22Rv1 (cell line): ENCODE measurements around the gene MCAM.
A peak's percentile ranks its signal among the peaks of the same experiment; 100 is the strongest.

ENCODE experiments used
- H3K27ac ChIP-seq: fragments of 450-650 bp; 2 replicates; pipeline ENCODE4 v1.5.1; 2017
- ZFX ChIP-seq: fragments of 450-650 bp; IDR thresholded peaks from 2 replicates; pipeline ENCODE4 v1.6.1; 2017; ENCODE audit warnings: antibody characterized with exemption, borderline replicate concordance
- TF ChIP-seq, protein P1 (sequence below): fragments of 450-650 bp; IDR thresholded peaks from 2 replicates; pipeline ENCODE4 v1.5.1; 2017; ENCODE audit warnings: mild to moderate bottlenecking

Gene MCAM, protein sequence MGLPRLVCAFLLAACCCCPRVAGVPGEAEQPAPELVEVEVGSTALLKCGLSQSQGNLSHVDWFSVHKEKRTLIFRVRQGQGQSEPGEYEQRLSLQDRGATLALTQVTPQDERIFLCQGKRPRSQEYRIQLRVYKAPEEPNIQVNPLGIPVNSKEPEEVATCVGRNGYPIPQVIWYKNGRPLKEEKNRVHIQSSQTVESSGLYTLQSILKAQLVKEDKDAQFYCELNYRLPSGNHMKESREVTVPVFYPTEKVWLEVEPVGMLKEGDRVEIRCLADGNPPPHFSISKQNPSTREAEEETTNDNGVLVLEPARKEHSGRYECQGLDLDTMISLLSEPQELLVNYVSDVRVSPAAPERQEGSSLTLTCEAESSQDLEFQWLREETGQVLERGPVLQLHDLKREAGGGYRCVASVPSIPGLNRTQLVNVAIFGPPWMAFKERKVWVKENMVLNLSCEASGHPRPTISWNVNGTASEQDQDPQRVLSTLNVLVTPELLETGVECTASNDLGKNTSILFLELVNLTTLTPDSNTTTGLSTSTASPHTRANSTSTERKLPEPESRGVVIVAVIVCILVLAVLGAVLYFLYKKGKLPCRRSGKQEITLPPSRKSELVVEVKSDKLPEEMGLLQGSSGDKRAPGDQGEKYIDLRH

DNA sequence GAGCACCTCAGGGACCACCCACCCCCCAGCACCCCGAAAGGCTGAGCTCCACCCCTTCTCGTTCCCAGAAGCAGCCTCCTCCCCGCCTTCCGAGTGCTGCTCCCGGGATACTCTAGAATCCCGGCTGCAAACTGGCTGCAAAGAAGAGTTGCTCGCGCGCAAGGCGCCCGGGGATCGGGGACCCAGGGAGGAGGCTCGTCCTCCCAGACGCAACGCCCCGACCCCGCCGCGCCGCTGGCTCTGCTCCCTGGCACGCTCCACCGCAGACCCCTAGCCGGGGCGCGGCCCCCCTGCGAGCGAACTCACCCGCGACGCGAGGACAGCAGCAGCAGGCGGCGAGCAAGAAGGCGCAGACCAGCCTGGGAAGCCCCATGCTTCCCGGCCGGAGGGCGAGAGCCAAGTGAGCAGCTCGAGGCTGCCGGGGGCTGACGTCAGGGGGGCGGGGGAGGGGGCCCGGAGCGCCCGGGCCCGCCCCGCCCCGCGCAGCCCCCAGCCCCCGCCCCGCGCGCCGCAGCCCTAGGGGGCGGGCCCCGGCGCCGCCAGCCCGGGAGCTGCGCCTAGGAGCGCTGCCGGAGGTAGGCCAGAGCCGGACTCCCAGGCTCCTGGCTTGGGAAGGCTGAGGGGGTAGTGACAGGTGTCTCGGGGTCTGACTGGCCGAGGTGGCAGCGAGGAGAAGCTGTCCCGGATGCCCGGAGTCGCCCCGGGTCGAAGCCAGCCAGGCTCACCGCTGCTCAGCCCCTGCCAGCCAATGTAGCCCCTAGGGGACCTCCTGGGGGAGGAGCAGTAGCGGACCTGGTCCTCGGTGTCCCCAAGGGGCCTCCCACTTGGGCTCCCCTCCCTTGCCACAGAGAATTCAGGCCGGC is at the start of gene MCAM:
TSS of gene MCAM (minus strand) at position 402 of the 863 bp plus-strand sequence. CDS start at position 373, 29 bp downstream.
- no peak within 1 kb of the TSS for H3K27ac ChIP-seq
- no peak for TF ChIP-seq ZFX

DNA sequence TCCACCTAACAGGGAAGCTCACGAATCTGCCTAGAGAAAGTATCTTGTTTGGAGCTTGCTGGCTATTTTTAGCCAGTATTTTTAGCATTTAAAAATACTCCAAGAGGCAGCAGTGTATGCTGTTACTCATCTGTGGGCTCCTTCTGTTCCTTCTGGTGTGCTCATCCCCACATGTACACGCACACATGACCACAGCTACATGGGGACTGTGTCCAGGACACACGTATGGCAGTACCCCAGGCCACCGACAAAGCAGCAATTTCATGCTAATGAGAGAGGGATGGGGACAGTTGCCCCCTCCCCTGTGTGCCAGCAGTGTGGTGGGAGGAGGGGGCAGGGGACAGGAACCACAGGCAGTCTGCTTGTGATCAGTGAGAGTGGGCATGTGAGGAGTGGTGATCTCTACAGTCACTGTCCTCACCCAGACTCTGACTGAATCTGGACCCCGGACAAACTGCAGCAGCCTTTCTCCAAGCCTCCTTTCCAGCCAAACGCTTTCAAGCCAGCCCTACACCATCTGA is 48.2 kb upstream of the MCAM start:
- TF ChIP-seq, protein P1, sequence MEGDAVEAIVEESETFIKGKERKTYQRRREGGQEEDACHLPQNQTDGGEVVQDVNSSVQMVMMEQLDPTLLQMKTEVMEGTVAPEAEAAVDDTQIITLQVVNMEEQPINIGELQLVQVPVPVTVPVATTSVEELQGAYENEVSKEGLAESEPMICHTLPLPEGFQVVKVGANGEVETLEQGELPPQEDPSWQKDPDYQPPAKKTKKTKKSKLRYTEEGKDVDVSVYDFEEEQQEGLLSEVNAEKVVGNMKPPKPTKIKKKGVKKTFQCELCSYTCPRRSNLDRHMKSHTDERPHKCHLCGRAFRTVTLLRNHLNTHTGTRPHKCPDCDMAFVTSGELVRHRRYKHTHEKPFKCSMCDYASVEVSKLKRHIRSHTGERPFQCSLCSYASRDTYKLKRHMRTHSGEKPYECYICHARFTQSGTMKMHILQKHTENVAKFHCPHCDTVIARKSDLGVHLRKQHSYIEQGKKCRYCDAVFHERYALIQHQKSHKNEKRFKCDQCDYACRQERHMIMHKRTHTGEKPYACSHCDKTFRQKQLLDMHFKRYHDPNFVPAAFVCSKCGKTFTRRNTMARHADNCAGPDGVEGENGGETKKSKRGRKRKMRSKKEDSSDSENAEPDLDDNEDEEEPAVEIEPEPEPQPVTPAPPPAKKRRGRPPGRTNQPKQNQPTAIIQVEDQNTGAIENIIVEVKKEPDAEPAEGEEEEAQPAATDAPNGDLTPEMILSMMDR: no peak
- no peak for TF ChIP-seq ZFX
- H3K27ac ChIP-seq: no peak overlapping the region

GRCh38 chr11:119363851-119364590 is 47.1 kb upstream of the MCAM start:
- TF ChIP-seq, protein P1: no peak
- TF ChIP-seq ZFX: no peak
- H3K27ac ChIP-seq: no peak overlapping the region

- TF ChIP-seq ZFX: no peak
- TF ChIP-seq, protein P1: no peak
These were observed 46.3 kb upstream of the MCAM start for GRCh38 chr11:119363081-119363850.

GRCh38 chr11:119362741-119363080 is 45.8 kb upstream of the MCAM start:
- TF ChIP-seq, protein P1: no peak
- TF ChIP-seq ZFX: no peak
- H3K27ac ChIP-seq: no peak overlapping the region

More at GRCh38 chr11:119363081-119363850, 46.3 kb upstream of the MCAM start:
- H3K27ac ChIP-seq: no peak overlapping the region

DNA sequence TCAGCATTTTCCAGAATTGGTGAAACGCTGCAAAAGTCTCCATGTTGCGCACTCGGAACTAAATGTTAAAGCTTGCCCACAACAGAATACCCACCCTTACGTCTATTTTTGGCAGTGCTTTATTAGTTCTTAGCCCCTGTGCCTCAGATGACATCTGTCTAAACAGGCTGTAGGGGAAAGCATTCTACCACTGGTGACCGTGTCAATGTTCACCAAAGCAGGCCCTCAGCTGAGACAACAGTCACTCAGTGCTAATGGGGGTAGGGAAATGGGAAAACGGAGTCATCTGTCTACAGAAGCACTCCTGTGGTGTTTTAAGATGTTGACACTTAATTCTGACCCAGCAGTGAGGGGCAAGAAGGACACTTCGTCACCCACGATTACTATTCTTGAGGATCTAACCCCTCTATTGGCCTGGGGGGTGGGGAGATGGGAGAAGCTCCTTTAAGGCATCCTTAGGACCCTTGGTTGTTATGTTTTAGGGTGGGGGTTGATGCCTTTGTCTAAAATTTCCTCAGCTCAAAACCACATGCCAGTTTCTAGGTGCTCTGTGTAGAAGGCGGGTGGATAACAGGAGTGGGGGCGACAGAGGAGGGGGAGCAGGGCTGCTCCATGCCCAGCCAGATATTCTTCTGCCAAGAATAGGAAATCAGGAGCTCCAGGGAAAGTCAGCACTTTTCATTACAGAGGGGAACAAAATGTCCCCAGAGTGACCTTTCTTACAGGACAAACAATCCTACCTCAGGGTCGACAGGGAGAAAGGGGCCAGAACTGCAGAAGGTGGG is 45.2 kb upstream of the MCAM start:
- TF ChIP-seq, protein P1: no peak
- peak overlapping the region; percentile 82 for H3K27ac ChIP-seq
